GM21447 (cell line): ENCODE data around the gene AARS1.
"Not testable (repeated sequence)": the region's sequence is repeated elsewhere in the genome, so short reads cannot be mapped to it uniquely, and the experiment has no call there.

Source experiments
- ATAC-seq: cut with Tn5 transposase; IDR thresholded peaks from one replicate; pipeline ENCODE4 v1.9.1; 2021; ENCODE audit not compliant: unreplicated experiment

Gene AARS1

GRCh38 chr16:70225430-70225829 is 63.9 kb downstream of the AARS1 start:
- not testable (repeated sequence) for ATAC-seq

DNA sequence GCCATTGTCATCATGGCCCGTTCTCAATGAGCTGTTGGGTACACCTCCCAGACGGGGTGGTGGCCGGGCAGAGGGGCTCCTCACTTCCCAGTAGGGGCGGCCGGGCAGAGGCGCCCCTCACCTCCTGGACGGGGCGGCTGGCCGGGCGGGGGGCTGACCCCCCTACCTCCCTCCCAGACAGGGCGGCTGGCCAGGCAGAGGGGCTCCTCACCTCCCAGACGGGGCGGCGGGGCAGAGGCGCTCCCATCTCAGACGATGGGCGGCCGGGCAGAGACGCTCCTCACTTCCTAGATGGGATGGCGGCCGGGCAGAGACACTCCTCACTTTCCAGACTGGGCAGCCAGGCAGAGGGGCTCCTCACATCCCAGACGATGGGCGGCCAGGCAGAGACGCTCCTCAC is 64.7 kb downstream of the AARS1 start:
- ATAC-seq, result not testable (repeated sequence)

DNA sequence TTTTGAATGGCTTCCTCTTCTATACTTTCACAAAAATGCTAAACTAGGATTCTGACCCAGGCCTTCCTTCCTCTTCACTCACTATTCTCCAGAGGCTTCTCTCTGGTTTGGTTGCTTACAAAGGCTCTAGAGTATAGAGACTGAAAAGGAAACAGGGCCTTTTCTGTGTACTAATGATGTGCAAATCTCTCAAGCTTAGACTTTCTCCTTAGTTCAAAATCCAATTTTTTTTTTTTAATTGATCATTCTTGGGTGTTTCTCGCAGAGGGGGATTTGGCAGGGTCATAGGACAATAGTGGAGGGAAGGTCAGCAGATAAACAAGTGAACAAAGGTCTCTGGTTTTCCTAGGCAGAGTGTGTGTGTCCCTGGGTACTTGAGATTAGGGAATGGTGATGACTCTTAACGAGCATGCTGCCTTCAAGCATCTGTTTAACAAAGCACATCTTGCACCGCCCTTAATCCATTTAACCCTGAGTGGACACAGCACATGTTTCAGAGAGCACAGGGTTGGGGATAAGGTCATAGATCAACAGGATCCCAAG is 65.3 kb downstream of the AARS1 start:
- not testable (repeated sequence) for ATAC-seq

- ATAC-seq, result not testable (repeated sequence)
These were observed 66.1 kb downstream of the AARS1 start for GRCh38 chr16:70223216-70223615.

DNA sequence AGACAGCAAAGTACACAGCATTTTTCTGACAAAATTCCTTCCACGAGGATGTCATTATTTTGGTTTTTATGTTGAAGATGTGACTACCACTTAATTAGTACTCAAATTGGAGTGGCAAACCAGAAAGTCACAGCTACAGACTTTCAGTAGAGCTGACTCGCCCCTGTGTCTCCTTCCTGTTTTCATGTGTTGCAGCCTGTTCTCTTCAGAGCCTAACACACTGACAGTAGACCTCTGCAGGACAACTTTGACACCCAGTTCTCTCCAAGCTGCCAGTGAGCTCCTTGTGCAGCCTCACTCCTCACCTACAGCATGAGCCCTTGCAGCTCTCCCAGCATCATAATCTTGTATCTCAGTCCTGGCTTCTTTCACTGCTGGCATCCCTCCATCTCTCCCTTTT is 66.7 kb downstream of the AARS1 start:
- not testable (repeated sequence) for ATAC-seq

- not testable (repeated sequence) for ATAC-seq
These were observed 70.7 kb downstream of the AARS1 start for GRCh38 chr16:70218586-70218985.

DNA sequence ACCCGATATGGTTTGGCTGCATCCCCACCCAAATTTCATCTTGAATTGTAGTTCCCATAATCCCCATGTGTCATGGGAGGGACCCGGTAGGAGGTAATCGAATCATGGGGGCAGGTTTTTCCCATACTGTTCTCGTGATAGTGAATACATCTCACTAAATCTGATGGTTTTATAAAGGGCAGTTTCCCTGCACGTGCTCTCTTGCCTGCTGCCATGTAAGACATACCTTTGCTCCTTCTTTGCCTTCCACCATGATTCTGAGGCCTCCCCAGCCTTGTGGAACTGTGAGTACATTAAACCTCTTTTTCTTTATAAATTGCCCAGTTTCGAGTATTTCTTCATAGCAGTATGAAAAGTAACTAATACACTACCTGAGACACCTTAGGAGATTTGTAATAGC is 82.9 kb downstream of the AARS1 start:
- not testable (repeated sequence) for ATAC-seq

GRCh38 chr16:70204668-70205405 is 84.5 kb downstream of the AARS1 start:
- not testable (repeated sequence) for ATAC-seq

DNA sequence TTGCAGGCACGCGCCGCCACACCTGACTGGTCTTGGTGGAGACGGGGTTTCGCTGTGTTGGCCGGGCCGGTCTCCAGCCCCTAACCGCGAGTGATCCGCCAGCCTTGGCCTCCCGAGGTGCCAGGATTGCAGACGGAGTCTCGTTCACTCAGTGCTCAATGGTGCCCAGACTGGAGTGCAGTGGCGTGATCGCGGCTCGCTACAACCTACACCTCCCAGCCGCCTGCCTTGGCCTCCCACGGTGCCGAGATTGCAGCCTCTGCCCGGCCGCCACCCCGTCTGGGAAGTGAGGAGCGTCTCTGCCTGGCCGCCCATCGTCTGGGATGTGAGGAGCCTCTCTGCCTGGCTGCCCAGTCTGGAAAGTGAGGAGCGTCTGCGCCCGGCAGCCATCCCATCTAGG is 85.3 kb downstream of the AARS1 start:
- not testable (repeated sequence) for ATAC-seq

DNA sequence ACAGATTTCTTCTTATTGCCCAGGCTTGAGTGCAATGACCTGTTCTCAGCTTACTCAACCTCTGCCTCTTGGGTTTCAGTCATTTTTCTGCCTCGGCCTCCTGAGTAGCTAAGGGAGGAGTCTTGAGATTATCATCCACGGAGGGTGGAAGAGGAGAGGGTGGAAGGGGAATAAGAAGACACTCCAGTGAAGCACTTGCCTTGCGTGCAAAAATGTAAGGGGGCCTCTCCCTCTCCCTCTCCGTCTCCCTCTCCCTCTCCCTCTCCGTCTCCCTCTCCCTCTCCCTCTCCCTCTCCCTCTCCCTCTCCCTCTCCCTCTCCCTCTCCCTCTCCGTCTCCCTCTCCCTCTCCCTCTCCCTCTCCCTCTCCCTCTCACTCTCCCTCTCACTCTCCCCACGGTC is 85.8 kb downstream of the AARS1 start:
- ATAC-seq, result not testable (repeated sequence)
